Activated CD4-positive, CD25-positive, alpha-beta regulatory T cell treated with anti-CD3 and anti-CD28 coated beads, Interleukin-2, amount 50 U/mL, for 72 hours (primary cell): ENCODE measurements around the gene TSHR.
A peak's percentile ranks its signal among the peaks of the same experiment; 100 is the strongest.
"Not testable (repeated sequence)": the region's sequence is repeated elsewhere in the genome, so short reads cannot be mapped to it uniquely, and the experiment has no call there.

Experiments used
- DNase-seq: peaks from one replicate; pipeline ENCODE4 v3.0.0; 2021

TSHR gene

GRCh38 chr14:80953211-80953610 lies 2.2 kb upstream of the TSHR start:
- not testable (repeated sequence) for DNase-seq

DNA sequence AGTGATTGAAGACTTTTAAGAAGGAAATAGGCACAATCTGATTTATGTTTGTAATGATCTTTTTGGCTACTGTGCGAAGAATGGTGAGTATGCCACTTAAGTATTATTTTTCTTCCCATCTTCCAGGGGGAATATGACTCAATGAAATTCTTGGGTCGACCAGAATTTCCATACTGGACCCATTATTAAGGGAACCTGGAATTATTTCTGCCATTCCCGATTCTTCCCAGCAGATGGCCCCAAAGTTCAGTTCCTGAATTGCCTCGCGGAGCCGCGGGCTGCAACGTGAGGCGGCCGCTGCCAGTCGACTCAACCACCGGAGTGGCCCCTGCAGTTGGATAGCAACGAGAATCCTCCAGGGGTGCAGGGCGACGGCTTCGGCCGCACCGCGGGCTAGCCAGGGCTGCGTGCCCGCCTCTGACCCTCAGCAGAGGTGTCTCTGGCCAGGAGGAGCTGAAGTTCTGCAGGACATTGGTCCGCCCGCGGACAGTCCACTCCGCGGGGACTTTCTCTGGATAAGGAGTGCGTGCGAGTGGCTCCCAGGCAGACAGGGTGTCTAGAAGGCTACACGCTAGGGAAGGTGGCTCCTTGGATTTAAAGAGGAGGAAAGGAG lies 628 bp upstream of the TSHR start:
- peak; percentile 73 for DNase-seq

GRCh38 chr14:80956102-80956501 lies 681 bp downstream of the TSHR start:
- no peak for DNase-seq

DNA sequence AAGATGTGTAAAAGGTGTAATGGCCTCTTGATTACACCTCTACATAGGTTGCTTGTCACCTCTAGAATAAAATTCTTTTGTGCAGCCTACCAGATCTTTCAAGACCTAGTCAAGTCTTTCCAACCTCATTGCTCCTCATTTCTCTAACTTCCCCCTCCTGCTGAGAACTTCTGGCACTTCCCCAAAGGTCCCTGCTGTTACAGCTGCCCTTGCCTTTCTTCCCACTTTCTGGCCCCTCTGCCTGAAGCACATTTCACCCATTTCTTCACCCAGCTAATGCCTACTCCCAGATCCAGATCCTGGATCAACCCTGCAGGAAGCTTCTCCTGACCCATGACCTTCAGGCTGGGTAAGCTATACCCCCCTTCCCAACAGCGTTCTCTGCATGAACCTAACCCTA lies 1.5 kb downstream of the TSHR start:
- no peak for DNase-seq

- no peak for DNase-seq
Measured at GRCh38 chr14:80957613-80958012, 2.2 kb downstream of the TSHR start.

GRCh38 chr14:80958226-80958625 lies 2.8 kb downstream of the TSHR start:
- DNase-seq: no peak

- DNase-seq: no peak
Measured at GRCh38 chr14:80958939-80959338, 3.5 kb downstream of the TSHR start.

GRCh38 chr14:80959496-80959895 lies 4.1 kb downstream of the TSHR start:
- peak; percentile 44 for DNase-seq

- DNase-seq: no peak
Measured at GRCh38 chr14:80965037-80965436, 9.6 kb downstream of the TSHR start.

DNA sequence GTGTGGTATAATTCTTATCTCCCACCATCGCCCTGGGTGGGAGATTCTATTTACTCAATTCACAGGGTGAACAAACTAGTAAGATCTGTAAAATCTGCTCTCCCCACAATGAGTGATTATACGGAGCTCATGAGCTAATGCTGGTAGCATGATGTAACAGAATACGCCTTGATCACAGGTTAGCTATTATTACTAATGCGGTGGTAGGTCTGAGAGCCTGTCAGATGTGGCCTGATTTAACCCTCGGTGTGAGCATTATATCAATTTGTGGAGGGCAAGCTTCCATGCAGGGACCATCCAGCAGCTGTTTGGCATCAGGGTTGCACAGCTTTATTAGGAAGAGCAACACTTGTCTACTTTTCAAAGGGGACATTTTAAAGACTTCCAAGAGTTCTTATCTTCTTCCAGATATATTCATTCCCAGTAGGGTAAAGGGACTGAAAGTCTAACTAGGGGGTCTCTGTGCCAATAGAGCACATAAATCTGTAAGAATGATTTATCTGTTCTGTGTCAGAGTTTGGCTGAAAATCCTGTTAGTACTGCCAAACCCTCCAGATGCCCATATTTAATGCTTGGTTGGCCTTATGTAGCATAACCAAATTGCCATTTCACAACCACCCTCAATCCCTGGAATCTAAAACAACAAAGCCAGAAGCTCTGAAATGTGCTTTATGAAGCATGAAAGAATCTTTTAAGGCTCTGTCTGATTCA lies 18.7 kb downstream of the TSHR start:
- no peak for DNase-seq

GRCh38 chr14:80974679-80975078 lies 19.3 kb downstream of the TSHR start:
- no peak for DNase-seq

DNA sequence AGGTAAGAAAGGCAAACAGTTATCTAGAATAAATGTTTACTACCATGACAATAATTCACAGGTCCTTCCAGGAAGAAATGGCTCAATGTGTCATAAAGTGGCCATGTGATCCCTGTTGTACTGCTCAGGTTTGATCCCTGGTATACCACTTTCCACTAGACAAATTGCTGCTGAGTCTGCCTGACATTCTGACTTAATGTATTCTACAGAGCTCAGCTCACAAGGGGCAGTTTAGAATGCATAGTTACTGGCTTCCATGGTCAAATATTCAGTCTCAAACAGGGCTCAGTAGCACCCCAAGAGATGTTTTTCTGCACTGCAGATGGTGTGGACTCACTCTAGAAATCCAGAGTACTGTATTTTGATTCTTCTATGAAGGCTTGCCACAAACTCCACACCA lies 21.8 kb downstream of the TSHR start:
- no peak for DNase-seq

DNA sequence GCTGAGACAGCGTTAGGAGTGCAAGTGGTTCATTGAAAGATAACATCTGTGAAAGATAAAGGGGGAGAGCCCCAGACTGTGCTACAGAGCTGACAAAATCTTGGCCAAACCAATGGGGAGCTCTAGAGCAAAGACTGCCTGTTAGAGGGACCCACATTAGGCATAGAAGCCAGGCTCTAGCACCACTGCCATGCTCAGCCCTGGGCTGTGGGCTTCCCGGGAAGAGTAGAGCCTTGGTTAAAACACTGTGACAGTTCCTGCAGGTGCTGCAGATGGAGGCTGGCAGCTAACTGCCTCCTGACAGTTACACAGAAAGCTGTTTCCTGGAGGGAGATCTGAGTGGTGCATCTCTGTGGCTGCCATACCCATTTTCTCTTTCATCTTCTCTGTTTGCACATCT lies 23.0 kb downstream of the TSHR start:
- no peak for DNase-seq

GRCh38 chr14:80979951-80980350 lies 24.5 kb downstream of the TSHR start:
- DNase-seq: no peak

DNA sequence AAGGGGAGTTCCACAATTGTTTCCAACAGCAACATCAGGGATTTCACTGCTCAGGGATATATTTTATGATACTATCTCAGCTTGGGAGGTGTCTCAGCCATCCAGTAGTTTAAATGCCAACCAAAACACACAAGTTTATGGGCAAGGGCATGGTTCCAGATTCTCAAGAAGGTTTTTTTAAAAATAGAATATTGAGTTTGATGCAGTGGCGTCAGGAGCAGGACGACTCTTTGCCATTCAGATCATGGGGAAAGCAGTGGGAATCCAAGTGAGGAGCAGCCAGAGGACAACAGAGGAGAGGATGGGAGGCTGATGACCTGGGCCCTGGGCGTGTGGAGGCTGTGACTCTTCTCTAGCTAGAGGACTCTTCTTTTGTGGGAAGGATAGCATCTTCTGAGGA lies 25.7 kb downstream of the TSHR start:
- no peak for DNase-seq

DNA sequence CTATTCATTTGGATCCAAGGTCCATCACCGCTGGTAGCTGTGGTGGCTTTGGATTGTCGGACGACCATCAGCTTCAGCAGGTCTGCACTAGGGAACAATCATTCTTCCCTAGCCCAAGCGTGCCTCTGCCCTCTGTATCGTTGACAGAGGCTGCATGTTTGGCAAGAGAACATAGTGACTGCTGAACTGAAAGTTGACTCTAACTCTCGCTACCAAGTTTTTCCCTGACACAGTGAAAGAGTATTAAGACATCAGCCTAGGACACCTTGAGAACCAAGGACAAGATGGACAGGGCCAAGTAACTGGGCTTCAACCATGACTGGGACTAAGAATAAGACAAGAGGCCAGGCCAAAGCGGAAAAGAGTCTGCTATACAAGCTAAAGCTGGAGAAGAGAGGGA lies 26.3 kb downstream of the TSHR start:
- DNase-seq: no peak

GRCh38 chr14:80982711-80983110 lies 27.3 kb downstream of the TSHR start:
- DNase-seq: no peak

- peak; percentile 53 for DNase-seq
Measured at GRCh38 chr14:80987235-80988032, 32.0 kb downstream of the TSHR start.

- DNase-seq: no peak
Measured at GRCh38 chr14:80988192-80988591, 32.8 kb downstream of the TSHR start.

GRCh38 chr14:80988735-80989429 lies 33.5 kb downstream of the TSHR start:
- DNase-seq: no peak

DNA sequence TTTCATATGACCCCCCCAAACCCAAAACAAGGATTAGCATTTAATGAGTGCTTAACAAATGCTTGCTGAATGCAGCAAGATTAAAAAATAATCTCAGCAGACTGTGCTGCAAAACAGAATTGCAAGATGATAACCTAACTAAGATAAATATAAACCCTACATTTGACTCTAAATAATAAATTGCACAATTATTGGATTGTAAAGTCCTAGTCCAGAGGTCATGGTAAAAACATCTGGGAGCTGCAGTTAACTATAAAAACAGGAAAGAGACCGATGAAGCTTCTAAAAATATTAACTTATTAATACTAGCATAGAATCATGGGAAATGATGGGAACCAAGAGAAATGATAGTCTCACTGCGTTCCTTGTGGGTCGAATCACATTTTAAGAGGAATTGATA lies 37.2 kb downstream of the TSHR start:
- DNase-seq: no peak

- no peak for DNase-seq
Measured at GRCh38 chr14:80996049-80996901, 40.9 kb downstream of the TSHR start.

GRCh38 chr14:81001447-81001846 lies 46.0 kb downstream of the TSHR start:
- no peak for DNase-seq
